SK-N-DZ (cell line): ENCODE measurements around the gene MSMO1. TPM values are rescaled to one million over a fixed set of nuclear protein-coding genes. Genes with fewer than 3 reads are reported as not detected.
"Not testable (repeated sequence)": the region's sequence is repeated elsewhere in the genome, so short reads cannot be mapped to it uniquely, and the experiment has no call there.

Experiments
- DNase-seq: peaks from one replicate; pipeline ENCODE4 v3.0.0-alpha.2; 2015; ENCODE audit warnings: low spot score
- polyA plus RNA-seq, 2 experiments: library from polyadenylated mRNA; depleted of rRNA; stranded (reverse); fragments of >200 nt; gene quantifications; 2 replicates each; pipeline ENCODE4 v1.2.3, GENCODE V29; 2014

The MSMO1 gene
- 129 and 134 TPM in 2 replicates for polyA plus RNA-seq (2014; cell fraction: cytosol; rRNA removed)
- 54.2 and 64.7 TPM in 2 replicates for polyA plus RNA-seq (2014; cell fraction: nucleus; rRNA removed)

DNA sequence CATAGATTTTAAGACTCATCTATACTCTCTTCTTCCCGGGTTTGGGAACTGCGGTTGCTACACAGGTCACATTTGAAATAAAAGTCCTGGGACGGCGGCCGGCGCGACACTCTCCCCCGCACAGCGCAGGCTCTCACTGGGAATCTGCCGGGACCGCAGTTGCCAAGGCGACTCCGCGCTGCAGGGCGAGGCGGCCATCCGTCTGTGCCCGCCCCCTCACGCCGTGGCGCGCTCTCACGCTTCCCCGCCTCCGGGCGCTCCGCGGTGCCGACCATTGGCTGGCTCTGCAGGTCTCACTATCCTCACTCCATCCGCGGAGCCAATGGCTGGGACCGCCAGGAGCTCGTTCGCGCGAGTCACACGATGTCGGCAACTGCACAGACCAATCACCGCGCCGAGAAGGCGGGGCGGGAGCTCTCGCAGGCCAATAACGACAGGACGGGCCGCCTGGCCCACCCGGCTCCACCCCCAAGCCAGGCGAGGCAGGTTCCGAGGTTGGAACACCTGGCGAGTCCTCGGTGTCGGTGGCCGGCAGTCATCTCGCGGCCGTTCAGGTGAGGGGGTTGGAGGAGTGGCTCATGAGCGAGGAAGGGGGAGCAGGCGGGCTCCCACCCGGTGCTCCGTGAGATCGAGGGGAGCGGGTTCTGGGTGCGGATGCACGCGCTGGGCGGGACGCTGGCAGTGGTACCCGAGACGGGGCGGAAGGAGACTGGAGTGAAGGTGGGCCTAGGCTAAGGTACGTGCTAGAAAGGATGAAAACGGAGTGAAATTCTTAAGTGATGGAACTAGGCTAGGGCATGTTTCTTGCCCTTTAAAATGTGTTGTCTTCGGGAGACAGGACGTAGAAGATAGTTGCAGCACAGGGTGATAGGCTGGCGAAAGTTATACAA lies at the start of gene MSMO1:
TSS of gene MSMO1 (plus strand) at position 459 of the 890 bp plus-strand sequence. CDS start 5,702 bp downstream, outside the sequence.
- DNase-seq, result peak; percentile 98

DNA sequence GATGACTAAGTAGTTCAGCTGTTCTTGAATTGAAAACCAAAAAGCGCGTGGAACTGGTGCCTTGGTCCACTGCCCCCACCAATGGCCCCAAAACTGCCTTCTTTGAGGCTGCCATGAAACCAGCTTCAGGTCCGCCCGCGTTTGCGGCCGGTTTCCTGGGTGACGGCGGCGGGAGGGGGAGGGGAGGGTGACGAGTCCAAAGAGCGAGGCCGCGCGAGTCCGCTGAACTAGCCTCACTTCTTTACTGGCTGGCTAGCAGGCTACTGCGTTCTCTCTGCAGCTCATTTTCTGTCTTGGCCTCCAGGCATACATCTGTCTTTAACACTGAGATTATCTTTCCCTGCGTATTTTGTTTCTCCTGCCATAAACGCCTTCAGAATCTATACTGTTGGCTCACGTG lies 47.9 kb upstream of the MSMO1 start:
- not testable (repeated sequence) for DNase-seq

DNA sequence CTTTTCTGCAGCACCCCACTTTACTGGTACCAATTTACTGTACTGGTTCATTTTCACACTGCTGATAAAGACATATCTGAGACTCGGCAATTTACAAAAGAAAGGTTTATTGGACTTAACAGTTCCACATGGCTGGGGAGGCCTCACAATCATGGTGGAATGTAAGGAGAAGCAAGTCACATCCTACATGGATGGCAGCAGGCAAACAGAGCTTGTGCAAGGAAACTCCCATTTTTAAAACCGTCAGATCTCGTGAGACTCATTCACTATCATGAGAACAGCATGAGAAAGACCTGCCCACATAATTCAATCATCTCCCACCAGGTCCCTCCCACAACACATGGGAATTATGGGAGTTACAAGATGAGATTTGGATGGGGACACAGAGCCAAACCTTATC lies 42.8 kb upstream of the MSMO1 start:
- not testable (repeated sequence) for DNase-seq

DNA sequence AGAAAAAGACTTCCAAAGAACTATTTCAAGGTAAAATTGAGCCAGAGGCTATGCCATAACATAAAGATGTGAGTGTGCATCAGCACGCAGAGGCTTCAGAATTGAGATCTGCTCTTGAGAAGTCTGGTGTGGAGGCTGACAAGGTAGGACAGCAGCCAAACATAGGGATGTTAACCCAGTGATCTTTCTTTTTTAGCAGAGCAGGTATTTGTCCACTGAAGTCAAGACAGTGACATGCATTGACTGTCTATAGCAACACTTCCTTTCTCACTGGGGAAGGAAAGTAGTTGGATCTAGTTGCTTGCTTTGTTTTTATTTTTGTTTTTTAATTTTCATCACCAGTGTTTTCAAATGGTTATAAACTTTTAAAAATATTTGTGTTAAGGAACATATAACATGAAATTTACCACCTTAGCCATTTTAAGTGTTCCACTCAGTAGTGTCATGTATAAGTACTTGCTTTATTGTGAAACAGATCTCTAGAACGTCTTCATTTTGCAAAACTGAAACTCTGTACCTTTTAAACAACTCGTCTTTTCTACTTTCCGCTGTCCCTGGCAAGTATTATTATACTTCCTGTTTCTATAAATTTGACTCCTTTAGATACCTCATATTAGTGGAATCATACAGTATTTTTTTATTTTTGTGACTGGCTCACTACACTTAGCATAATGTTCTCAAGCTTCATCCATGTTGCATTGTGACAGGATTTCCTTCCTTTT lies 40.7 kb upstream of the MSMO1 start:
- DNase-seq, result not testable (repeated sequence)

DNA sequence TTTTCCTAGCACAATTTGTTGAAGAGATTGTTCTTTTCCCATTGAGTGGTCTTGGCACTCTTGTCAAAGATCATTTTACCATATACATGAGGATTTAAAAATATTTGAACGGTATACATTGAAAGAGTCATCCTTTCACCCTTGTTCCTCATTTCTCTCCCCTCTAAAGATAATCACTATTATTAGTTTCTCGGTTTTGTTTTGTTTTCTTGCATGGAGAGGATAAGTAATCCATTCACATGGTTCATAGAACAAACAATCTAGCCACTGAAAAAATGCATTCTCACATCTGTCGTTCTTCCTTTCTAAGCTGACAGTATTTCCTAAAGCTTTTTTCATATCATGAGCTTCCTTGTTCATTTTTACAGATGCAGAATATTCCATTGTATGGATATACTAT lies 39.2 kb upstream of the MSMO1 start:
- no peak for DNase-seq

DNA sequence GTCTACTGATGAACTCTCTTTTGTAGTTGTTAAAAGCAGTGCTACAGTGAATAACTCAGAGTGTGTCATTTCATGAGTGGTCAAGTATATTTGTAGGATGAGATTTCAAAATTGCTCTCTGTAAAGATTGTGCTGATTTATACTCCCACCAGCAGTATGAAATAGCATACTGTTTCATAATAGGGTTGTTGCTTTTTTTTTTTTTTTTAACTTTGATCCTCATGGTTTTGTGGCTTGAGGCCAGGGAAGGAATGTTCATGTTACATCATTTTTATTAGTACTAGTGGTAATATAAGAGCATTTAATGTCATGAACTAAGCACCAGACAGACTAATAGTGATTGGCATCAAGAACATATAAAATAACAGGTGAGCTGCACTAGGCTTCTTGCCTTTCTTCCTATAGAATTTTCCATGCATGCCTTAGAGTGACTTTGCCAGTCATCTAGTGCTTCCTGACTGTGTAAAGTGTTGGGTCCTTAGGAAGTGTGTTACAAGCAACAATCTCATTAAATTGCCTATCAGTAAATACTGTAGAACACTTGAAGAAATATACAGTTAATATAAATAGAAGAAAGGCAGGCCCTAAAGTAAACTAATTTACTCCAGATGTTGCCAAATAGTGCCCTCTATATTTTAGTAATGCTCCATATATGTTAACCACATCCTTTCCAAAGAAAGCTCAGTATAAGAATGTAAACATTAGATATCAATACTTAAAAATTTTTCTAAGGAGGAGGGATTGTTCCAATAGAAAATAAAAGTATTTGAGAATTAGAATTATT lies 38.6 kb upstream of the MSMO1 start:
- DNase-seq, result no peak

DNA sequence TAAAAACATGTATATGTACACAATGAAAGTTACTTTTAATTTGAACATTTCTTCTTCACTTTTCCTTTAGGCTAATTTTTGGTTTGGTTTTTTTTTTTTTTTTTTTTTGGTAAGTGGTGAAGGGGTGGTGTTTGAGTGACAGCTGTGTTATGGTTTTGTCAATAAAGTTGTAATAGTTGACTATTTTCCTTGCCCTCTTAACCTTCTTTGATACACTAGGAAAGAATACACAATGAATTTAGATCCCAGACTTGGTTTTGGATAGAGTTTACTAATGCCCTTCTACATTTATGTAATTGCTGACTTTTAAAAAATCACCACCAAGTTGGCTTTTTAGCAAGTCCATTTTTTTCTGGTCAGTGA lies 38.1 kb upstream of the MSMO1 start:
- DNase-seq, result no peak

DNA sequence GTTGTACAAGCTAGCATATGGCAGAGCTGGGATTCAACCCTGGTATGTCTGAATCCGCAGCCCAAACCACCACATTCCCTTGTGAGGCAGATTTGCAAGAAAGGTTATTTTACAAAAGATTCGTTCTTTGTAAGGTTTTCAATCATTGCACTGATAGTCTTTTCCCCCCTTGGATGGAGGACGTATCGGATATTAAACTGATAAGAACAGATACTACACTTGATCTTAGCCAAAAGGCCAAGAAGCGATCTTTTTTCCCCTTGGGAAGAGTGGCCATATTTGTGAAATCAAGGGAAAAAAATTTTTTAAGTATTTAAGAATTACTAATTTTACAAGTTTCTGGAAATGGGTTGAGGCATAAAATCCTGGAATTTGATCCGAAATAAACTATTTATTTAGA lies 34.4 kb upstream of the MSMO1 start:
- no peak for DNase-seq

DNA sequence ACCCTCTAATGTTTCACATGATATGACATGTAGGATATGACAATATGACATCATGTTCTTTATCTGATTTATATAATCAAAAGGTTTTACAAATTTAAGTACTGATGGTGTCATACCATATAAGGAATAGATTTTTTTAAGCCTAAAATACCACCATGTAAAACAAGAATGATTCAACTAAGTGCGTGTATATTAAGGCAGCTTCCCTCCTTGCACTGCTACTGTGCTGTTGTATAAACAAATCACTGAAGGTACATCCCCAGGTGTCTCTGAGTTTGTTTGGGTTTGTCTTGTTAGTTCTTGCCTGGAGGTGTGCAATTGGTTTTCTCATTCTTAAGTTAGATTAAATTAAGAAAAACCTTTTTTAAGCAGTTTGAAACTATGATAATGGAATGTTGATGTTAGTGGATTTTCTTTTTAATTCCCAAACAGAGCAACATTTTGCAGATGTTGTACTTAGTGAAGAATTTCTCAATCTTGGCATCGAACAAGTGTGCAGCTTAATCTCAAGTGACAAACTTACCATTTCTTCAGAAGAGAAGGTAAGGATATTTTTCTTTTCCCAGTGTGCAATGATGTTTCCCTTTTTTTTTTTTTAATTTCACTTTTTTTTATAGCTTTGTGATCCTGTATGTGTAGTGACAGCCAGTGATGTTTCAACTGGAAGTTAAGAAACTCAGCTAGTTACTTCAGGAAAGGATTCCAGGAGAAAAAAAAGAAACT lies 33.4 kb upstream of the MSMO1 start:
- DNase-seq, result no peak

DNA sequence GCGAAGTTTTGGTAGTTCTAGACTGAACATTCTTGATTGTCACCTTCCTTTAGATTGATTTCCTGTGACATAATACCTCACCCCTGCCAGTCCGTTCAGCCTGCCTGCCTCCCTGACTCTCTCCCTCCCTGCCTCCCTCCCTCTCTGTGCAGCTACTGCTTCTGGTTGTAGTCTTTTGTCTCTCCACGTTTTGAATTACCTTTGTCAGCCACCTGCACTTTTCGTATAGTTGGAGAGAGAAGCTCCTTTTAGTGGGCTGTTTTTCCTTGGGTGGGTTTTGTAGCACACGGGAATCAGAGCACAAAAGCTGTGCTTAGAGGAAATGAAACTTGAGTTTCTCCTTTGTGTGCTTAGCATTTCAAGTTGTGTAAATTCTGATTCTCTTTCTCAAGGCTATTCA lies 32.6 kb upstream of the MSMO1 start:
- no peak for DNase-seq

DNA sequence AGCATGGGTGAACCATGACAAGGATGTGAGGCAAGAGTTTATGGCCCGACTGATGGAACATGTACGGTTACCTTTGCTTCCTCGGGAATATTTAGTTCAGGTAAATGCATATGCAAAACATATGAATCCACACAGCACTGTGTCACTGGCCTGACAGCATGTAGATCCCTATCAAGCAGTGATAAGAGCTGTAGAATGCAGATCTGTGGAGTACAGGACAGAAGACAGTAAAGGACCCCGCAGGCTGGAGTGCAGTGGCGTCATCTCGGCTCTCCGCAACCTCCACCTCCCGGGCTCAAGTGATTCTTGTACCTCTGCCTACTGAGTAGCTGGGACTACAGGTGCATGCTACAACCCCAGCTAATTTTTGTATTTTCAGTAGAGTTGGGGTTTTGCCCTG lies 29.8 kb upstream of the MSMO1 start:
- DNase-seq, result no peak

DNA sequence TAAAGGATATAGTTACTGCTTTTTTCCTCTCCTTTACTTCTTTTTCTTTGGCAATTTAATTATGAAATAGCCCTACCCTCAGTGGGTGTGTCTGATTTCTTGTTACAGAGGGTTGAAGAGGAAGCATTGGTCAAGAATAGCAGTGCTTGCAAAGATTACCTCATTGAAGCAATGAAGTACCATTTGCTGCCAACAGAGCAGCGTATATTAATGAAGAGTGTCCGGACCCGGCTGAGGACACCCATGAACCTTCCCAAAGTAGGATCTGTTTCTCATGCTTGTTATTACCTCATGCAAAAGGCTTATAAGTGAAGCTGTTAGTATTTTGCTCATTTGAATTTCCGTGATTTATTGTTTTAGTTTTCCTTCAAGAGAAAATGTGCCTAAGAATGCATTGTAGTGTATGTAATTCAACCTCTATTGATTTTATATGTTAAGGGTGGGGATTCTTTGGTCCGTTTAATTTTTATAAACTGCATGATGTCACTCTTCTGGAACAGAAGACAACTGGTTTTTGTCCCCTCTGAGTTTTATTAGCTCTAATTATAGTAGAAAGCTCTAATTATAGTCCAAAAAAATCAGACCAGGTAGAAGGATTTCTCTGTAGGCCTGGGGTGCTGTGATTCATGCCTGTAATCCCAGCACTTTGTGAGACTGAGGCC lies 27.9 kb upstream of the MSMO1 start:
- no peak for DNase-seq

DNA sequence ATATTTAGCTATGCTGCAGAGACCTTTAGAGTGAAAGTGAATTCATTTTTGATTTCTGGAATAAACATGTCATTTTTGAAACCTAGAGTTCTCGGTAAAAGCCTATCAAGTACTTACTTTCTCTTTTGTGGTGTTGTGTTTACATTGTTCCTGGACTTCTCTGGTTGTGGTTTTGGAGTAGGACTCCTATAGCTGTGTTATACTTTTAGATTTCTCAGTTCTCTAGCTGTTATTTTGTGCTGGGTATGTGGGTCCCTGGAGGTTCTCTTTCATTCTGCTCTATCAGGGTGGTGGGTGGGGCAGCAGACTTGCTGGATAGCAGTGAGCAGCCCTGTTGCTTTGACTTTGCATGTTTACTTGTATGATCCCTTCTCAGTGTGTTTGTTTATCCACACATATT lies 25.6 kb upstream of the MSMO1 start:
- no peak for DNase-seq

DNA sequence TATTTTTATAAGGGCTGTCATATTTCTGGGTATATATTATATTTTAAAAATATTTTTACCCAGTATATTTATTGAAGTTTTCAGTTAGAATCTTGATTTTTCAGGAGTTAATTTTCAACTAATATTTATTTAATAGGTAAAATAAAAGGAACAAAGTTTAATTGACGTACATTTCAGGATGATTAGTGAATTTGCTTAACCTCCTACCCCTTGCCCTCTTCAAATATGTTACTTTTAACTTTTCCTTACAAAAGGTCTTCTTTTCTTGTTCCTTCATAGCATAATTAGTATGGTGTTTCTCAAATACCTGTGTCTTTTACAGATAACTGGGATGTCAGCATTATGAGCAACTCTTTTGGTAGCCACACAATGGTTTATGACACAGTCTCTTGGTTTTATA lies 24.8 kb upstream of the MSMO1 start:
- no peak for DNase-seq

DNA sequence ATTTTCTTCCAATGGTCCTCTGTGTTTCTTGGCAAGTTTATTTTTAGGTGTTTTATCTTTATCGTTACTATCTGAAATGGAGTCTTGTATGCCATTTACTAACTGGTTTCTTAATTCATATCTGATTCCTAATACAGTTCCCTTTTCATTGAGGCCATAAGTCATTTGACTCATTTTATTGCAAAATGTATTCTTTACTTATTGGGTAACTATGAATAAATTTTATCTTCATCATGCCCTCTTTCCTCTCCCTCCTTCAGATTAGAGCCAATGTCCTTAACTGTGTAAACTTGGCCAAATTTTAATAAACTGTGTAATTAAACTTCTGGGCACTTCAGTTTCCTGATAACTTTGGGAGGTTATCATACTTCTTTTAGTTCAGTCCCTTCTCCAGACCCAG lies 19.3 kb upstream of the MSMO1 start:
- DNase-seq, result no peak

DNA sequence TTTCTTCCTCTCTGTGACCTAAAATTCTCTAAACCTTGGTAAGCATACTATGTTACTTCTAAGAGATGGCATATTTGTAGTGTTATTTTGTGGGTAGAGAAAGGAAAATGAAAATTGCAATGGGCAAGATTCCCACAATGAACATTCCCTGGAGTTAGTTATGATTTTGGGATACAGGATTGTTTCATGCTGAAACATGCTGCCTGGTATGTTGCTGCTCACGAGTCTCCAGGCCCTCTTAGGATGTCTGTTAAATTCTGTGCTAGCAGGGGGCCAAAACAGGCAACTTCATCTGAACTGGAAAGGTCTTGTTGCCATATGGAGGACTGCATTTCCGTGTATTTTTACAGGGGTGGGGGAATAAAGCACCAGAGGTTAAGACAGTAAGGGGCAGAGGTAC lies 18.9 kb upstream of the MSMO1 start:
- no peak for DNase-seq

DNA sequence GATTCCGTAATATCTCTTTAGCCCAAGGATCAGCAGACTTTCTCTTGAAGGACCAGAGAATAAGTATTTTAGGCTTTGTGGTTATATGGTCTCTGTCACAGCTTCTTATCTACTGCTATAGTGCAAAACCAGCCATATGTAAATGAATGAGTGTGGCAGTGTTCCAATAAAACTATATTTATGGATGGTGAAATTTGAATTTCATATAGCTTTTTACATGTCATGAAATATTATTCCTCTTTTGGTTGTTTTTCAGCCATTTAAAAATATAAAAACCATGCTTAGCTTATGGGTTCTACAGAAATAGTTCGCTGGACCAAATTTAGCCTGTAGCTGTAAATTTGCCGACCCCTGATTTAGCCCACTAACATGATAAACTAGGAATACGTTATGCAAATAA lies 18.0 kb upstream of the MSMO1 start:
- no peak for DNase-seq

DNA sequence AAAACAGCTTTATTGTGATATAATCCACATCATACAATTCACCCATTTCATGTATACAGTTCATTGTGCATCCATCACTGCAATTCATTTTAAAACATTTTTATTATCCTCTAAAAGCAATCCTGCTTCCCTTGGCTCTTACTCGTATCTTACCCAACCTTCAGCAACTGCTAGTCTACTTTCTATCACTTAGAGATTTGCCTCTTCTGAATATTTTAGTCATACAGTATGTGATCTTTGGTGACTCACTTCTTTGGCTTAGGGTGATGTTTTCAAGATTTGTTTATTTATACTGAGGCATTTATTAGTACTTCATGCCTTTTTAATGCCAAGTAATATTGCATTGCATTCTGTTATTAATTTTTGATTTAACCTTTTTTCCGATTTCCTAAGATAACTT lies 15.0 kb upstream of the MSMO1 start:
- no peak for DNase-seq

DNA sequence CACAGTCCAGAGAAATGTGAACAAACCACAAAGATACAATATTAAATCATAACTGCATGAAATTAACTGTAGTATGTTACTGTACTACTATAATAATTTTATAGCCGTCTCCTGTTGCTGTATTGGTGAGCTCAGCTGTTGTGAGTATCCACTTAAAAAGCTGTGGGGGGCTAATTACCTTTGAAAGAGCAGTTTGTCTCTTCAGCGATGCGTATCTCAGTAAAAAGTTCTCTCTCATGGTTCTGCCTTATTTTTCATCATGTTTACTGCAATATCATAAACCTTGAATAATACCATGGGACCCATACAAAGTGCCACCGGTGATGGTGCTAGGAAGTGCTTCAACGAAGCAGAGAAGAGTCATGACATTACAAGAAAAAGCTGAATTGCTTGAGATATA lies 8.4 kb upstream of the MSMO1 start:
- DNase-seq, result no peak

DNA sequence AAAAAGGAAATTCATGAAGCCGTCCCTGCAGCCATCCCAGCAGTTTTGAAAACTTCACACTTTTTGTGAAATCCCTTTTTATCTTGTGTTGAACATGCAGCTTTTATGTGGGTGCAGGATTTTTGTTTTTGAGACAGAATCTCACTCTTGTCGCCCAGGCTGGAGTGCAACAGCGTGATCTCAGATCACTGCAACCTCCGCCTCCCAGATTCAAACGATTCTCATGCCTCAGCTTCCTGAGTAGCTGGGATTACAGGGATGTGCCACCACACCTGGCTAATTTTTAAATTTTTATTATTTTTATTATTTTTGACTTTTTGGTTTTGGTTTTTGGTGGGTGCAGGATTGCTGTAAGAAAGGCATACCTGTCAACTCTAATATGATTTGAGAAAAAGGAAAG lies 8.0 kb upstream of the MSMO1 start:
- no peak for DNase-seq
